M059J (cell line): ENCODE measurements around the gene NKD2. TPM values are rescaled to one million over a fixed set of nuclear protein-coding genes. Genes with fewer than 3 reads are reported as not detected.

Source experiments
- DNase-seq: peaks from one replicate; pipeline ENCODE4 v3.0.0-alpha.2; 2012; ENCODE audit warnings: low read depth
- total RNA-seq: library from RNA; depleted of rRNA; stranded (reverse); fragments of >200 nt; shearing (Covaris generic); gene quantifications from 2 replicates; pipeline ENCODE4 v1.2.3, GENCODE V29; 2014

NKD2 gene
- total RNA-seq, 1 experiment from 2014 or later: 0.32 TPM

DNA sequence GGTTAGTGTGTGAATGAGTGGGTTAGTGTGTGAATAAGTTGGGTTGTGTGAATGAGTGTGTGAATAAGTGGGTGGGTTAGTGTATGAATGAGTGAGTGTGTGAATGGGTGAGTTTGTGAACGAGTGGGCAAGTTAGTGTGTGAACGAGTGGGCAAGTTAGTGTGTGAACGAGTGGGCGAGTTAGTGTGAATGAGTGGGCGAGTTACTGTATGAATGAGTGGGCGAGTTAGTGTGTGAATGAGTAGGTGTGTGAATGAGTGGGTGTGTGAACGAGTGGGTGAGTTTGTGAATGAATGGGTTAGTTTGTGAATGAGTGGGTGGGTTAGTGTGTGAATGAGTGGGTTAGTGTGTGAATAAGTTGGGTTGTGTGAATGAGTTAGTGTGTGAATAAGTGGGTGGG lies 34.7 kb downstream of the NKD2 start:
- DNase-seq: no peak

DNA sequence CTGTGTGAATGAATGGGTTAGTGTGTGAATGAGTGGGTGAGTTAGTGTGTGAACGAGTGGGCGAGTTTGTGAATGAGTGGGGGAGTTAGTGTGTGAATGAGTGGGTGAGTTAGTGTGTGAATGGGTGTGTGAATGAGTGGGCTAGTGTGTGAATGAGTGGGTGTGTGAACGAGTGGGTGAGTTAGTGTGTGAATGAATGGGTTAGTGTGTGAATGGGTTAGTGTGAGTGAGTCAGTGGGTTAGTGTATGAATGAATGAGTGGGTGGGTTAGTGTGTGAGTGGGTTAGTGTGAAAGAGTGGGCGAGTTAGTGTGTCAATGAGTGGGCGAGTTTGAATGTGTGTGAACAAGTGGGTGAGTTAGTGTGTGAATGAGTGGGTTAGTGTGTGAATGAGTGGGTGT lies 35.5 kb downstream of the NKD2 start:
- no peak for DNase-seq

DNA sequence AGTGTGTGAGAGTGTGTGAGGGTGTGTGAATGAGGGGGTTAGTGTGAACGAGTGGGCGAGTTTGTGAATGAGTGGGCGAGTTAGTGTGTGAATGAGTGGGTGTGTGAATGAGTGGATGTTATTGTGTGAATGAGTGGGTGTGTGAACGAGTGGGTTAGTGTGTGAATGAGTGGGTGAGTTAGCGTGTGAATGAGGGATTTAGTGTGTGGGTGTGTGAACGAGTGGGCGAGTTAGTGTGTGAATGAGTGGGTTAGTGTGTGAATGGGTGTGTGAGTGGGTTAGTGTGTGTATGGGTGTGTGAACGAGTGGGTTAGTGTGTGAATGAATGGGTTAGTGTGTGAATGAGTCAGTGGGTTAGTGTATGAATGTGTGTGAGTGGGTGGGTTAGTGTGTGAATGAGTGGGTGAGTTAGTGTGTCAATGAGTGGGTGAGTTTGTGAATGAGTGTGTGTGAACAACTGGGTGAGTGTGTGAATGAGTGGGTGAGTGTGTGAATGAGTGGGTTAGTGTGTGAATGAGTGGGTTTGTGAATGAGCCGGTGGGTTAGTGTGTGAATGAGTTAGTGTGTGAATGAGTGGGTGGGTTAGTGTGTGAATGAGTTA lies 37.5 kb downstream of the NKD2 start:
- no peak for DNase-seq

DNA sequence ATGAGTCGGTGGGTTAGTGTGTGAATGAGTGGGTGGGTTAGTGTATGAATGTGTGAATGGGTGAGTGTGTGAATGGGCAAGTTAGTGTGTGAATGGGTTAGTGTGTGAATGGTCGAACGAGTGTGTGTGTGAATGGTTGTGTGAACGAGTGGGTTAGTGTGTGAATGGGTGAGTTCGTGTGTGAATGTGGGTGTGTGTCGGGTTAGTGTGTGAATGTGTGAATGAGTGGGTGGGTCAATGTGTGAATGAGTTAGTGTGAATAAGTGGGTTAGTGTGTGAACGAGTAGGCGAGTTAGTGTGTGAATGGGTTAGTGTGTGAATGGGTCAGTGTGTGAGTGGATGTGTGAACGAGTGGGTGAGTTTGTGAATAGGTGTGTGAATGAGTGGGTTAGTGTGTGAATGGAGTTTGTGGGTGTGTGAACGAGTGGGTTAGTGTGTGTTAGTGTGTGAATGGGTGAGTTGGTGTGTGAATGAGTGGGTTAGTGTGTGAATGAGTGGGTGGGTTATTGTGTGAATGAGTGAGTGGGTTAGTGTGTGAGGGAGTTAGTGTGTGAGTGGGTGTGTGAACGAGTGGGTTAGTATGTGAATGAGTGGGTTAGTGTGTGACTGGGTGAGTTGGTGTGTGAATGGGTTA lies 38.8 kb downstream of the NKD2 start:
- no peak for DNase-seq

DNA sequence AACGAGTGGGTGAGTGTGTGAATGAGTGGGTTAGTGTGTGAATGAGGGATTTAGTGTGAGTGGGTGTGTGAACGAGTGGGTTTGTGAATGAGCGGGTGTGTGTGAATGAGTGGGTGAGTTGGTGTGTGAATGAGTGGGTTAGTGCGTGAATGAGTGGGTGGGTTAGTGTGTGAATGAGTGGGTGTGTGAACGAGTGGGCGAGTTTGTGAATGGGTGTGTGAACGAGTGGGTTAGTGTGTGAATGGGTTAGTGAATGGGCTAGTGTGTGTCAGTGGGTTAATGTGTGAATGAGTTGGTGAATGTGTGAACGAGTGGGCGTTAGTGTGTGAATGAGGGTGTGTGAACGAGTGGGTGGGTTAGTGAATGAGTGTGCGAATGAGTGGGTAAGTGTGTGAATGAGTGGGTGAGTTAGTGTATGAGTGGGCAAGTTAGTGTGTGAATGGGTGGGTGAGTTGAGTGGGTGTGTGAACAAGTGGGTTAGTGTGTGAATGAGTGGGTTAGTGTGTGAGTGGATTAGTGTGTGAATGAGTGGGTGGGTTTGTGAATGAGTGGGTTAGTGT lies 39.6 kb downstream of the NKD2 start:
- no peak for DNase-seq

DNA sequence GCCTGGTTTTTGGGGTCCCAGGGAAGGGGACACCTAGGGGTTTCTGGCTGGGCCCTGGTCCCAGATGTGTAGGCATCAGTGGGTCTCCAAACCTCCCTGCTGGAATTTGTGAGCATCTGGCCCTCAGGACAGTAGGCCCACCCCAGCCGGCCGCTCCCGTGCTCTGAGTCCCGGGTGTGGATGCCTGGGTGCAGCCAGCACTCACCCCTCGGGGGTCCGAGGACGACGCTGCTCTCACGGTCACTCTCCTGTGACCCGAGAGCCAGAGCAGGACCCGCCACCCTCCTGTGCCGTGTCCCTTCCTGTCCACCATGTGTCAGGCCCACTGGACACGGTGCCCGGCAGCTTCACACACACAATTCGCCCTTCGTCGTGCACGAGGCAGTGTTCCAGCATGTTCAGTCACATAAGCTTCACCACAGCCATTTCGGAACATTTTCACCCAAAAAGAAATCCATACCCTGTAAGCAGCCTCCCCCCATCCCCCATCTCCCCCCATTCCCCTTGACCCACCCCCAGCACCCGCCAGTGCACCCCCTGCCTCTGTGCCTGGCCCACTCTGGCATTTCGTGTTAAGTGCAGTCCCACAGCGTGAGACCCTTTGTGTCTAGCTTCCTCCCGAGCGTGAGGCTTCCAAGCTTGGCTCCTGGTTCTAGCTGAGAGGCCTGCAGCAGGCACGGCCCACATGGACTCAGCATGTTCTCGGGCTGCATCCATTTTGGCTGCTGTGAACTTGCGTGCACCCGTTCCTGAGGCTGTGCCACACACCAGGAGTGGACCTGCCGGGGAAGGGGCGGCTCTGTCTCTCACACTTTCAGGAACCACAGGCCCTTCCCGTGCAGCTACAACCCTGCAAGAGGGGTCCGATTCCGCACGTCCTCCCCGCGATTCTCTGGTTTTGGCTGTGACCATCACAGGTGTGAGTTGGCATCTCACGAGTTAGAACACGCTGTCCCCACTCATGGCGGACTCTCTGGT lies 40.5 kb downstream of the NKD2 start:
- no peak for DNase-seq

DNA sequence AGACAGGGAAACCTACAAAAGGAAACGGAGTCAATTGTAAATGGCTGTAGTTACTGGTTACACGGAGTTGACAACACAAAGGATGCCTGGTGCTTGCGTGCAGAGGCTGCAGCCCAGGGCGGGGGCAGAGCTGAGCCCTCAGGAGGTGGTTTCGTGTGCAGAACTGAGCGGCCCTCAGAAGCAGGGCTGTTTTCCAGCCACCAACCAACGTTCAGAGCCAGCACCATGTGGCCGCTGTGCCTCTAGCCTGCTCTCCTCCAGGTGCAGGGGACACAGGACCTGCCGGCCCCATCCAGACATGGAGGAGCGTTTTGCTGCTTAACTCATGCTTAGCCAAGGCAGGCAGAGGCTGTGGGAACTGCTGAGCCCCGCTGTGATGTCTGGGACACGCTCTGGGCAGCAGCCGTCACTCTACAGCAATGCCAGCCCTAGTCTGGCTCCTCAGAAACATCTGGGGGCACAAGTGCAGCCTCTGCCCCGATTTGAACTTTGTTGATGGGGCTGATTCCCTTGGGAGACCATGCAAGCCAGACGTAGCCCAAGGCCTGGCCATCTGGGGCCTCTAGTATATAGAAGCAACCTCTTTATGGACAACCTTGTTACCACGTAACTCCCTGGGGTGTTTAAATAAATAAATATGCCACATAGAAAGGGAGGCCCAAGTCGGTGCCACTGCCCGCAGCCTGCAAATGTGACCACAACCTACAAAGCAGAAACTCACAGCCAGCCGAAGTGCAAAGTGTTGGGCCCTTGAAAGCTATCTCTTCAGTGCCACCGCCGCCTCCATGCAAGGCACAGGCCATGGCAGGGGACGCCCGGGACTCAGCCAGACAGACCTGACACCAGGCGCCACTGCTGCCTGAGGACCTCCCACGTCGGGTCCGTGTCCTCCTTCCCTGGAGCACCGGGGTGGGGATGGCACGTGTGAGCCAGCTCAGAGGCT lies 42.1 kb downstream of the NKD2 start:
- no peak for DNase-seq

DNA sequence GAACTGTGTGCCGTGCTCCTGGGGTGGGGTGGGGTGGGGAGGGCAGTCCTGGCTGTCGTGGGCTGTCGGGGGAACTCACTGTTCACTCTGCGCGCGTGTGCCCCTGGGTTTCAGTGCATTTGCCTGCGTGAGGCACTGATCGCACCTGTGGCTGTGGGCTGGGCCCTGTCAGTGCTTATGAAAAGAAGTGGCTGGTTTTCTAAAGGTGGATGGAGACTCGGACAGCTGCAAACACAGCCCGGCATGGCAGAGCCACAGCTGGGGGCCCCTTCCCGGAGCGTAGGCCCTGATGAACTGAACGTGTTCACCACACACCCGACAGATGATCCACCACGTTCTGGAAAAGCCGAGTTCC lies 42.7 kb downstream of the NKD2 start:
- DNase-seq: no peak

DNA sequence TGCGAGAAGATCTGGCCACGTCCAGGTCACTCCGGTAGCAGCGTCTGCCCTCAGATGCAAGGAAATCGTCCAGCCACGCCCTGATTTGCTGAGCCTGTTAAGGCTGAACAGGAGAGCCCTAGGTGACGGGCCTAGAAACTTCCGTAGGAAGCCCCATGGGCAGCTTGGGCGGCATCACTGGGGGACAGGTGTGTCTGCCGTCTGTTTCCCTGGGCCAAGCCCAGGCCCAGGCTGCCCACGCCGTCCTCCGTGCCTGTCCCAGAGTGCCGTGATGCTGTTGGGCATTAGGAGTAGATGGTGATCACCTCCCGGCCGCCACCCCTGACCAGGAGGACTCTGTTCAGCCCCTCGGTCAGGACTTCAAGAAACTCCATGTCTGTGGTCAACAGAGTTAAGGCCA lies 43.5 kb downstream of the NKD2 start:
- no peak for DNase-seq

DNA sequence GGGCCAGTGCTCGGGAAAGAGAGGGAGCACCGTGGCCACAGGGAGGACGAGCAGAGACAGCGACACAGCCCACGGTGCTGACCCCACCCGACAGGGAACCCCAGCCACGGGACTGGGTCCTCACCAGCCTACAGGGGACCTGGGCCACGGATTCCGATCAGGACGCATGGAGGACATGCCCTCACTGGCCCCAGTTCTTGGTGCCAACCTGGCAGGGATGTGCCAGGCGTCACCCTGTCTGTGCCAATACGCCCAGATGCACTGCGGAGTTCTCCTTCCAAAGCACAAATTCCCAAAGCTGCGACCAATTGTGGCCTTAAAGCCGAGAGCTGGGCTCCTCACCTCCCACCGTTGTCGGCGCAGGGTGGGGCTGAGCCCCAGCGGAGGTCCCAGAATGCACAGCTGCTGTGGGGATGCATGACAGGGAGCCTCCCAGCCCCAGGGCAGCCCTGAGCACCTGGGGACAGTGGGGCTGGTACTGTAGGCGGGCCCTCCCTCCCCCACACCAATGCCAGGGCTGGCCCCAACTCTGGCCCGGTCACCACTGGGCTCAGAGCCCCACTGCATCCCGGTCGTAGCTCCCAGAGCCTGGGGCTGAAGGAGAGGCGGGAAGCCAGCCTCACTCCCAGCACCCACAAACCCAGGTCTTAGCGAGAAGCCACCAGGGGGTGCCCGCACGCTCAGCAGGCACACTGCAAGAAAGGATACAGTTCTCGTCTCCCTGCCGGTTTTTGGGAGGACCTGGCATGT lies 44.2 kb downstream of the NKD2 start:
- no peak for DNase-seq

DNA sequence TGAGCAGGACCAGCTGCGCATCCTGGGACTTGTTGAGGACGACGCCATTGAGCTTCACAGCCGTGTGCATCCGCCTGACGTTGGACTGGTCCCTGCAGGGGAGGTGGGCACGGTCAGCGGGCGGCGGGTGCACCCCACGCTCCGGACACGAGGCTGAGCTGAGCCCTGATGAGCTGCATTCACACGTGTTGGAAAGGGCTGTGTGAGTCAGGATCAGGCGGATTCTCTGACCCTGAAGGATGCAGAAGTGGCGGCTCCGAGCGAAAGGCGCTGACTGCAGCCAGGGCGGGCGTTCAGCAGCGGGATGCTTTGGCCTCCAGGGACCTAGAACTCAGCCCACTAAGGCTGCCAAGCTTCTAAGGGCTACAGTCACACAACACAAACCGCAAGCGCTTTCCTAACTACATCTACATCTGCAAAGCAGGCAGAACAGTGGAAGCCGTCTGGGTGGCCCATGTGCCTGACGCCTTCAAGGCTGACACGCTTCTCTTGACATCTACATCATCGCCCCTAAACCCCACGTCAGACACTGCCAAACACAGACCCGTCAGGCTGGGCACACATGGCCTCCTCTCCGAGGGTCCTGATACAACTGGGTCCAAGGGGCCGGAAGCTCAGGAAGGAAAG lies 44.9 kb downstream of the NKD2 start:
- DNase-seq: no peak

DNA sequence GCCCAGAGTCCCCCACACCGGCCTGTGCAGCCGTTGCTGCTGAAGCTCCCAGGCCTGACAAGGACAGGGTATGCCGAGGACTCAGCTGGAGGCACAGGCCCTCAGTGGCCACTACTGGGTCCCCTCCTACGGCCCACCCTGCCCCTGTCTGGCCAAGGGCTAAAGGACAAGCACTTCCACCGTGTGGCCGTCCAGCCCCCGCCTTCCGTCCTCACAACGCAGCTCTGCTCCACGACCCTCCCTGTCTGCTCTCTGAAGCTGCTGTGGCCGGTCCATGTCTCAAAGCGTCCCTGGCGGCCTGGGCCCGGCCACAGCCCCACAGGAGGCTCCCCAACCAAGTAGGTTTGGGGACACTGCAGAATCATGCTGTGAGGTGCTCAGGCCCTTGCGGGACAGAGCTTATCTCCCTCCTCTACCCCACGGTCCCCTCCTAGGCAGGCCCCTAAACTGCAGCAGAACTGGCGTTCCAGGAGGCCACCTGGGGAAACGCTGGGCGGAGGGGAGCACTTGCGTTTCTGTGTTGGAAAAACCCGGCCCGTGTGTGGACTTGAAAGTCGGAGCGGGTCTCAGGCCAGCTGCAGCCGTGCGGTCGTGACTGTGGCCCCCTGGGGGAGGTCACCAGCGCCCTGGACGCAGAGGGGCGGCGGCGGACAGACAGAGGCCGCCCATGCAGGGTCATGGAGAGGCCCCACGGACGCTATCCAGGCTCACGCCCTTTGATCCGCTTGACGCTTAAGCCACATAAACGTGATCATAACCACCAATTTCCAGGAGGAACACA lies 45.6 kb downstream of the NKD2 start:
- DNase-seq: no peak

DNA sequence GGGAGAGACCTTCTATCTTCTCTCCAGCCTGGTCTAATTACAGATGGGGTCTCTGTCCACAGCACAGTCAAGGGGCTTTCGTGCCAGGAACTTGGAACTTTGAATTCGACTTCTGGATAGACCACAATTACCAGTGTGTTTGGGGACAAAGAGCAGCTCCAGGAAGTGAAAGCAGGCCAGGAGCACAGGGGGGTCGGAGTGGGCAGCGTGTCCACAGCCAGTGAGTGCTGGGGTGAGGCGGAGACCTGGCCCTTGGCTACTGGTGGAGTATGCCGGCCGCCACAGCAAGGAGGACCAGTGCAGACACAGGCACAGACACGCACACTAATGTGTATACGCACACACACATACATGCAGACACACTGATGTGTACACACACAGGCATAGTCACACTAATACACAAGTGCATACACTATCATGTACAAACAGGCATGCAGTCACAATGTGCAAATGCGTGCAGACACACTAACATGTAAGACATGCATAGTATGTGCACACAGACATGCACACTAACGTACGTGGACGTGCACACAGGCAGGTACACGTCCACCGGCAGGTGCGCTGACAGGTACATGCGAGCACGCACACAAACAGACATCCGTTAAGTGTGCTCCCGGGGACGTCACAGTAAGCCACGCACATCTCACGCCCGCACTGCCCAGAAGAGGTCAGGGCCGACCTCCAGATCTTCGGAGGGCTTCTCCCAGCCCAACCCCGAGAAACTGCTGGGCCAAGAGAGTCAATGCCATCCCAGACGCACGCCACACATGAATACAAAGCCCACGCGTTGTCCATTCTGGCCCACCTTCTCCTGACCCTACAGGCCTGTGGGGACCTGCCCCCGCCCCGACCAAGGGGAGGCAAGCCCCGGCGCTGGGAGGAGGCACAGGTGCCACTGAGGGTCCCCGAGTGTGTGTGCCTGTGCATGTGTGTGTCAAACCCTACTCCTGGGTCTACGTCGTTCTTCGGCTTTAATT lies 46.5 kb downstream of the NKD2 start:
- DNase-seq: no peak

DNA sequence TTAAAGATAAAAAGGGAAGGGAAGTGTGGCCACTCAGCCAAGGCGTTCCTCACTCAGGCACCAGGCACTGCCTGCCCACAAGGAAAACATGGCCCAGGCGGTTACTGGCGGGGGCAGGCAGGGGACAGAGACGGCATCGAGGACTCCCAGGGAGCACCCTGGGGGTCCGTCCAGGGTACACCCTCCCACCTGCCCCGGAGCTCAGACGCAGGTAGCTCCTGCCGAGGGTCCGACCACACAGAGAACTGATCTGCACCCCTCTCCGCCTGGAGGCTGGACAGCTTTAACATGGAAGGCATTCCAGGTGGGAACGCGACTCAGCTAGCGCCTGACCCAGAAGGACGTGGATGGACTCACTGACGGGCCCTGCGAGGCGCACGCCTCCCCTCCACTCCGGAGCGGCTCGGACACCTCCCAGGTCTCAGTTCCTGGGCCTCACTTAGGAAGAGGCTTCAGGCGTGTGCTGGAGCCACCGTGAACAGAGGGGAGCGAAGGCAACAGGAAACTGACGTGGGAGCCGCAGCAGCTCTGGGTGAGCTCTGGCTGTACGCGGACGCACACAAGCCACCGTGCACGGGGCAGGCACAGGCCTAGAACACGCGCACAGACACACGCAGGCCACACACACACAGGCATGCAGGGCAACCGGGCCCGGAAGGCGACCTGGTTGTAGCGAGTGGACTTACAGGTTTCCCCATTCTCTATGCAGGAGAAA lies 47.5 kb downstream of the NKD2 start:
- no peak for DNase-seq

DNA sequence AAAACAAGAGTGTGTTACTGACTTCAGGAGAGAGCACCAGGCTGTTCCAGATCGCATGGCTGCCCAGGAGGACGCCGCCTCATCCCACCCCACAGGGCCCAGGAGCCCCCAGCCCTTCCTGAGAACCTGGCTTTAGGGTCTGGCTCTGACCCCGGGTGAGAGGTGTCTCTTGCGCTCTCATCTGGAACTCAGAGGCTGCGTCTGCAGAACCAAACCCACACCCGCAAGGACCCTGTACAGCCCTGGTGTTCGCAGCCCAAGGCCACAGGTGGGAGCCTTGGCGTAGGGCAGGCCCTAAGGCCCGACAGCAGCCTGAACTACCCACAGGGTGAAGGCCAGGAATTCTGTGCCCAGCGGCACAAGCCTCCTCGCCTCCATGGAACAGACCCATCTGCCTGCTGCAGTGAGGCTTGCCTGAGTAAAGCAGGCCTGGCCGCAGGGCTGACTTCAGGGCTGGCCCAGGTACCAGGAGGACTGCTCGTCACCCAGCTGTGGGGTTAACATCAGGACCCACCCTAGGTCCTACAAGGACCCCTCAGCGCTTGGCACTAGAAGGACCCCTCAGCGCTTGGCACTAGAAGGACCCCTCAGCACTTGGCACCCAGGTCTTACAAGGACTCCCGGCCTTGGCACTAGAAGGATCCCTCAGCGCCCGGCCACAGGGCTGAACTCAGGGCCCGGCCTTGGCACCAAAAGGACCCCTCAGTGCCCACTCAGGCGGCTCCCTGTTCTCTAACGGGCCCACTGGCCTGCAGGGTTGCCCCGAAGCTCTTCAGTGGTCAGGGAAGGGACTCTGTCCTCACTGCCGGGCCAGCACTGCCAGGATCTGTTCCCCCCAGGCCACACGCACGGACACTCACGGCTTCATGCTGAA lies 48.2 kb downstream of the NKD2 start:
- no peak for DNase-seq

DNA sequence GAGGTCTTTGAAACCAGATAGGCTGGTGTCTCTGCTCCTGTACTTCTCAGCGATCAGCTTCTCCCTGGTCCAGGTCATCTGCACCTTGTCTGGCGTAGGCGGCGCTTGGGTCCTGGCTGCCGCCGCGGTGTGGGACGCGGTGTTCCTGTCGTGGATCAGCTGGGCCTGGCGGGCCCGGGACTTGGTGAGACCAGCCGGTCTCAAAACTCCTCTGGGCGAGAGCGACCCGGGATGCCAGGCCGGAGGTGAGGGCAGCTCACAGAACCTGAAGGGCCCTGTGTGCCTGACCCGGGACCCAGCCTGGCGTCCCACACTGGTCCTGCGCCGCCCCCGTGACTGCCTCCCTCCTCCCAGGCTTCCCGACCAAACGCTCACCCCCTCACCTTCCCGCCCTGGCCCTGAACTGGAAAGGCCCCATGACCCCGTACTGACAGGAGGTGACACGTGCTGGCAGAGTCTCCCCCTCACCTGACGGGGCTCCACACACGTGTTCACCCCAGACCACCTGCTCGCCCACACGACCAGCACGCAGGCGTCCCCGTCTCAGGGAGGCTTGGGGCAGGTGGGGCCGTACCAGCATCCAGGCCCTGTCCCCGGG lies 49.0 kb downstream of the NKD2 start:
- no peak for DNase-seq
